K562 (cell line): ENCODE measurements around the gene ERGIC1. TPM values are rescaled to one million over a fixed set of nuclear protein-coding genes. Genes with fewer than 3 reads are reported as not detected.

ENCODE experiments used
- ATAC-seq: fragments of 200-7000 bp; cut with Tn5 transposase; 3 replicates; pipeline ENCODE4 v1.9.1; 2020; ENCODE audit warnings: moderate library complexity
- BruUV-seq: library from RNA; stranded (reverse); fragments of 400-500 nt; replicated peaks from 2 replicates; lab custom pipeline; 2021; lab: Mats Ljungman, UMichigan
- CTCF ChIA-PET: fragments of 300-600 bp; formaldehyde crosslinking; extraction: SDS; loops from one replicate; lab custom pipeline; 2021; ENCODE audit warnings: low intra/inter-chr PET ratio; lab: Yijun Ruan, JAX
- POLR2A ChIA-PET: fragments of 300-600, 350-650 bp; sonication (Branson Sonifier 250); formaldehyde crosslinking; extraction: SDS; loops from one replicate; lab custom pipeline; 2021; ENCODE audit warnings: antibody characterized with exemption, inconsistent platforms; lab: Yijun Ruan, JAX
- DNase-seq, 4 experiments: peaks; one replicate each; pipeline versions ENCODE4 v3.0.0 to v3.0.0-alpha.2; 2011 to 2018; ENCODE audit warnings: low spot score in 3 of 4, mixed read lengths in 3 of 4; ENCODE audit errors: extremely low read depth in 1 of 4
- FAIRE-seq: peaks from 2 replicates; lab custom pipeline; 2011; peaks lifted over from hg19 to GRCh38; lab: Jason Lieb, UNC
- H2AFZ ChIP-seq: 2 replicates; pipeline ENCODE4 v1.6.0; 2011; ENCODE audit warnings: low read depth, low read length, control low read depth, inconsistent platforms
- H3K27ac ChIP-seq: fragments of 200-600 bp; 3 replicates; pipeline ENCODE4 v1.8.0; 2011; ENCODE audit warnings: low read depth, mild to moderate bottlenecking, control low read depth, inconsistent platforms, low read length, moderate library complexity, mixed read lengths; ENCODE audit errors: extremely low read depth
- H3K27me3 ChIP-seq, 2 experiments: fragments of 300-600 bp in 1 of 2; 2 replicates in 1 of 2; 3 replicates in 1 of 2; pipeline versions ENCODE4 v1.6.0 to v1.8.0; 2011; ENCODE audit warnings: inconsistent platforms in 2 of 2, low read length in 2 of 2, mild to moderate bottlenecking in 1 of 2, mixed read lengths in 1 of 2, moderate library complexity in 1 of 2; ENCODE audit not compliant: control insufficient read depth in 2 of 2, insufficient read depth in 2 of 2
- H3K36me3 ChIP-seq: fragments of 300-600 bp; 3 replicates; pipeline ENCODE4 v1.8.0; 2011; ENCODE audit warnings: mild to moderate bottlenecking, low read length, inconsistent platforms; ENCODE audit not compliant: control insufficient read depth, insufficient read depth
- H3K4me1 ChIP-seq, 2 experiments: fragments of 200-600 bp in 1 of 2; replicated peaks in 1 of 2; 2 replicates in 1 of 2; 3 replicates in 1 of 2; pipeline versions ENCODE4 v1.5.1 to v1.8.0; 2011; ENCODE audit warnings: inconsistent platforms in 2 of 2, low read length in 2 of 2, mild to moderate bottlenecking in 1 of 2, mixed read lengths in 1 of 2, moderate library complexity in 1 of 2; ENCODE audit not compliant: control insufficient read depth in 2 of 2, insufficient read depth in 2 of 2
- H3K4me2 ChIP-seq: 2 replicates; pipeline ENCODE4 v1.6.1; 2011; ENCODE audit warnings: low read length, control low read depth, inconsistent platforms, mixed read lengths; ENCODE audit not compliant: insufficient read depth
- H3K4me3 ChIP-seq: fragments of 200-600 bp; sonication (generic), shearing (Covaris generic); 2 replicates; pipeline ENCODE4 v1.5.1; 2016; ENCODE audit warnings: control low read depth, inconsistent platforms
- H3K79me2 ChIP-seq: fragments of 200-600 bp; 3 replicates; pipeline ENCODE4 v1.8.0; 2011; ENCODE audit warnings: low read length, inconsistent platforms; ENCODE audit not compliant: control insufficient read depth, insufficient read depth
- H3K9ac ChIP-seq, 2 experiments: 2 replicates each; pipeline versions ENCODE4 v1.6.0 to v1.6.1; 2011; ENCODE audit warnings: low read depth in 2 of 2, low read length in 2 of 2, control low read depth in 1 of 2, inconsistent platforms in 1 of 2, mild to moderate bottlenecking in 1 of 2, mixed read lengths in 1 of 2; ENCODE audit not compliant: insufficient read depth in 1 of 2
- H3K9me1 ChIP-seq: one replicate; pipeline ENCODE4 v1.6.0; 2011; ENCODE audit warnings: inconsistent platforms, mild to moderate bottlenecking, low read length, moderate library complexity; ENCODE audit not compliant: control insufficient read depth, insufficient read depth
- H3K9me3 ChIP-seq: replicated peaks from 2 replicates; pipeline ENCODE4 v1.5.1; 2011; ENCODE audit warnings: low read depth, low read length, inconsistent platforms; ENCODE audit not compliant: control insufficient read depth, insufficient read depth
- H4K20me1 ChIP-seq: replicated peaks from 2 replicates; pipeline ENCODE4 v1.6.1; 2011; ENCODE audit warnings: low read length, inconsistent platforms, mixed read lengths; ENCODE audit not compliant: control insufficient read depth, insufficient read depth
- EGR1 ChIP-seq: fragments of 450-650 bp; conservative IDR thresholded peaks from 2 replicates; pipeline ENCODE4 v1.6.1; 2017; ENCODE audit warnings: mild to moderate bottlenecking
- NFXL1 ChIP-seq: fragments of 450-650 bp; formaldehyde crosslinking; IDR thresholded peaks from 2 replicates; pipeline ENCODE4 v1.4.0; 2021; ENCODE audit warnings: mild to moderate bottlenecking
- RBFOX2 ChIP-seq: fragments of 200-400 bp; formaldehyde crosslinking; IDR thresholded peaks from 2 replicates; pipeline ENCODE4 v1.6.1; 2017; ENCODE audit warnings: low read depth, mild to moderate bottlenecking, low read length, moderate library complexity
- SETDB1 ChIP-seq: IDR thresholded peaks from one replicate; pipeline ENCODE4 v1.6.1; 2012; ENCODE audit warnings: low read length, control low read depth, inconsistent platforms
- SRF ChIP-seq, 2 experiments: fragments of 250-450, 450-650 bp in 1 of 2; sonication (Bioruptor Pico) in 1 of 2; sonication (generic) in 1 of 2; formaldehyde crosslinking; IDR thresholded peaks; 2 replicates each; pipeline versions ENCODE4 v1.5.0 to v1.5.1; 2020 to 2022; ENCODE audit warnings: mild to moderate bottlenecking in 1 of 2, missing genetic modification reagents in 1 of 2
- ZNF253 ChIP-seq: fragments of 250-450 bp; sonication (Bioruptor Pico); conservative IDR thresholded peaks from 2 replicates; pipeline ENCODE4 v1.6.1; 2021; ENCODE audit warnings: mild to moderate bottlenecking
- ZNF354B ChIP-seq: fragments of 250-450 bp; sonication (Bioruptor Pico); IDR thresholded peaks from 2 replicates; pipeline ENCODE4 v1.4.0; 2020
- WGBS: fragments of 100-300 bp; shearing (Covaris generic); methylation state at CpG from one replicate; pipeline ENCODE4 v1.1.6; 2016; ENCODE audit warnings: low coverage, mixed read lengths; ENCODE audit not compliant: insufficient coverage; ENCODE audit errors: missing lambda C conversion rate; 5-methylcytosine and 5-hydroxymethylcytosine counted together
- in situ Hi-C: fragments of 300-500 bp; cut with MboI; formaldehyde crosslinking; loops from 4 replicates; pipeline ENCODE4 v1.15.0; 2018; ENCODE audit warnings: inconsistent platforms, mixed read lengths
- intact Hi-C: fragments of 100-400 bp; cut with micrococcal nuclease; formaldehyde crosslinking; loops from 2 replicates; pipeline ENCODE4 v1.14.2; 2022
- polyA plus RNA-seq, 8 experiments: library from polyadenylated mRNA; depleted of rRNA in 4 of 8; stranded (reverse) in 5 of 8; unstranded in 3 of 8; fragments of >200 nt; fragmentation: Nextera tagmentation in 2 of 8; fragmentation: Illumina TruSeq in 1 of 8; extraction: Ambion mirVana in 2 of 8; extraction: Trizol in 1 of 8; gene quantifications; 2 replicates each; pipeline versions ENCODE4 v1.2.1 to v1.2.3, GENCODE V29; 2011 to 2014; ENCODE audit warnings: inconsistent platforms in 1 of 8, missing spikeins in 1 of 8
- total RNA-seq, 7 experiments: library from RNA; depleted of rRNA in 6 of 7; stranded (reverse); fragments of >200 nt in 6 of 7; fragmentation: Illumina TruSeq in 2 of 7; extraction: Trizol in 2 of 7; gene quantifications; 2 replicates each; pipeline versions ENCODE4 v1.2.1 to v1.2.3, GENCODE V29; 2011 to 2021; ENCODE audit warnings: low replicate concordance in 1 of 7
- TF ChIP-seq, protein P1 (sequence below): sonication (generic); formaldehyde crosslinking; IDR thresholded peaks from 2 replicates; pipeline ENCODE4 v1.8.0; 2022; ENCODE audit warnings: mild to moderate bottlenecking, missing genetic modification reagents
- TF ChIP-seq, protein P2 (sequence below): fragments of 450-650 bp; IDR thresholded peaks from 2 replicates; pipeline ENCODE4 v1.6.1; 2016
- TF ChIP-seq, protein P3 (sequence below): fragments of 250-450 bp; sonication (Bioruptor Pico); IDR thresholded peaks from 2 replicates; pipeline ENCODE4 v1.5.0; 2020; ENCODE audit warnings: mild to moderate bottlenecking
- TF ChIP-seq, protein P4 (sequence below): fragments of 450-650 bp; IDR thresholded peaks from 2 replicates; pipeline ENCODE4 v1.6.1; 2016; ENCODE audit warnings: borderline replicate concordance
- TF ChIP-seq, protein P5 (sequence below): sonication (generic); formaldehyde crosslinking; IDR thresholded peaks from 2 replicates; pipeline ENCODE4 v1.4.0; 2020; ENCODE audit warnings: mild to moderate bottlenecking, missing genetic modification reagents

ERGIC1 gene
- total and polyA plus RNA-seq, 9 of the 15 experiments (the other 6 are each of a cell fraction or from before 2014, with no cell fraction given), result 5.5 to 68.4 (median 36.4) TPM

DNA sequence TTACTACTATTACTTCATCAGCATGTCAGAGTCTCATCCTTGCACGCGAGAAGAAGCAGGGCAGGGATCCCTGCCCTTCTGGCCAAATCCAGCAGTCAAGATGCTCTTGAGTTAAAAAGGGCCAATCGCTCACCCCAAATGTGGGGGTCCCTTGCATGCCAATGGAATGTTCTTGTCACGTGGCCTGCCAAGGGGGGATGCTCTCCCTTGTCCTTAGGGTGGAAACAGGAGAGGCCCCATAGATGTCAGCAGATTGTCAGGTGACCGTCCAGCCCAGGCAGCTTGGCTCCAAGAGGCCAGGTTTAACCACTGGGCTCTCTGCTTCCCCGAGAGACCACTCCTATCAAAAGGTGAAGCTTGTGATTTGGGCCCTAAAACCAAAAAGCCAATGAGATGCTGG, 37.7 kb upstream of the ERGIC1 start:
- H3K27ac ChIP-seq, result no peak overlapping the region
- POLR2A ChIA-PET, result interaction anchor here (0.6 to 3.2 kb wide), 2 partner anchors 26 to 1202 kb away, joined by 3 to 13 read pairs; partner anchors contain the start of gene DUSP1
- no TSS peak for BruUV-seq
- TF ChIP-seq RBFOX2 (no peak), ZNF253 (no peak), EGR1 (no peak), SRF (CRISPR knock-in tag; IDR thresholded peaks at IDR 0.05) (no peak), NFXL1 (CRISPR knock-in tag) (no peak), SETDB1 (no peak), ZNF354B (CRISPR knock-in tag) (no peak)
- TF ChIP-seq, protein P1, sequence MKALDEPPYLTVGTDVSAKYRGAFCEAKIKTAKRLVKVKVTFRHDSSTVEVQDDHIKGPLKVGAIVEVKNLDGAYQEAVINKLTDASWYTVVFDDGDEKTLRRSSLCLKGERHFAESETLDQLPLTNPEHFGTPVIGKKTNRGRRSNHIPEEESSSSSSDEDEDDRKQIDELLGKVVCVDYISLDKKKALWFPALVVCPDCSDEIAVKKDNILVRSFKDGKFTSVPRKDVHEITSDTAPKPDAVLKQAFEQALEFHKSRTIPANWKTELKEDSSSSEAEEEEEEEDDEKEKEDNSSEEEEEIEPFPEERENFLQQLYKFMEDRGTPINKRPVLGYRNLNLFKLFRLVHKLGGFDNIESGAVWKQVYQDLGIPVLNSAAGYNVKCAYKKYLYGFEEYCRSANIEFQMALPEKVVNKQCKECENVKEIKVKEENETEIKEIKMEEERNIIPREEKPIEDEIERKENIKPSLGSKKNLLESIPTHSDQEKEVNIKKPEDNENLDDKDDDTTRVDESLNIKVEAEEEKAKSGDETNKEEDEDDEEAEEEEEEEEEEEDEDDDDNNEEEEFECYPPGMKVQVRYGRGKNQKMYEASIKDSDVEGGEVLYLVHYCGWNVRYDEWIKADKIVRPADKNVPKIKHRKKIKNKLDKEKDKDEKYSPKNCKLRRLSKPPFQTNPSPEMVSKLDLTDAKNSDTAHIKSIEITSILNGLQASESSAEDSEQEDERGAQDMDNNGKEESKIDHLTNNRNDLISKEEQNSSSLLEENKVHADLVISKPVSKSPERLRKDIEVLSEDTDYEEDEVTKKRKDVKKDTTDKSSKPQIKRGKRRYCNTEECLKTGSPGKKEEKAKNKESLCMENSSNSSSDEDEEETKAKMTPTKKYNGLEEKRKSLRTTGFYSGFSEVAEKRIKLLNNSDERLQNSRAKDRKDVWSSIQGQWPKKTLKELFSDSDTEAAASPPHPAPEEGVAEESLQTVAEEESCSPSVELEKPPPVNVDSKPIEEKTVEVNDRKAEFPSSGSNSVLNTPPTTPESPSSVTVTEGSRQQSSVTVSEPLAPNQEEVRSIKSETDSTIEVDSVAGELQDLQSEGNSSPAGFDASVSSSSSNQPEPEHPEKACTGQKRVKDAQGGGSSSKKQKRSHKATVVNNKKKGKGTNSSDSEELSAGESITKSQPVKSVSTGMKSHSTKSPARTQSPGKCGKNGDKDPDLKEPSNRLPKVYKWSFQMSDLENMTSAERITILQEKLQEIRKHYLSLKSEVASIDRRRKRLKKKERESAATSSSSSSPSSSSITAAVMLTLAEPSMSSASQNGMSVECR (CRISPR knock-in tag), result no peak
- TF ChIP-seq, protein P2, sequence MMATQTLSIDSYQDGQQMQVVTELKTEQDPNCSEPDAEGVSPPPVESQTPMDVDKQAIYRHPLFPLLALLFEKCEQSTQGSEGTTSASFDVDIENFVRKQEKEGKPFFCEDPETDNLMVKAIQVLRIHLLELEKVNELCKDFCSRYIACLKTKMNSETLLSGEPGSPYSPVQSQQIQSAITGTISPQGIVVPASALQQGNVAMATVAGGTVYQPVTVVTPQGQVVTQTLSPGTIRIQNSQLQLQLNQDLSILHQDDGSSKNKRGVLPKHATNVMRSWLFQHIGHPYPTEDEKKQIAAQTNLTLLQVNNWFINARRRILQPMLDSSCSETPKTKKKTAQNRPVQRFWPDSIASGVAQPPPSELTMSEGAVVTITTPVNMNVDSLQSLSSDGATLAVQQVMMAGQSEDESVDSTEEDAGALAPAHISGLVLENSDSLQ, result no peak
- TF ChIP-seq, protein P3, sequence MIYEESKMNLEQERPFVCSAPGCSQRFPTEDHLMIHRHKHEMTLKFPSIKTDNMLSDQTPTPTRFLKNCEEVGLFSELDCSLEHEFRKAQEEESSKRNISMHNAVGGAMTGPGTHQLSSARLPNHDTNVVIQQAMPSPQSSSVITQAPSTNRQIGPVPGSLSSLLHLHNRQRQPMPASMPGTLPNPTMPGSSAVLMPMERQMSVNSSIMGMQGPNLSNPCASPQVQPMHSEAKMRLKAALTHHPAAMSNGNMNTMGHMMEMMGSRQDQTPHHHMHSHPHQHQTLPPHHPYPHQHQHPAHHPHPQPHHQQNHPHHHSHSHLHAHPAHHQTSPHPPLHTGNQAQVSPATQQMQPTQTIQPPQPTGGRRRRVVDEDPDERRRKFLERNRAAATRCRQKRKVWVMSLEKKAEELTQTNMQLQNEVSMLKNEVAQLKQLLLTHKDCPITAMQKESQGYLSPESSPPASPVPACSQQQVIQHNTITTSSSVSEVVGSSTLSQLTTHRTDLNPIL (CRISPR knock-in tag), result no peak
- TF ChIP-seq, protein P4, sequence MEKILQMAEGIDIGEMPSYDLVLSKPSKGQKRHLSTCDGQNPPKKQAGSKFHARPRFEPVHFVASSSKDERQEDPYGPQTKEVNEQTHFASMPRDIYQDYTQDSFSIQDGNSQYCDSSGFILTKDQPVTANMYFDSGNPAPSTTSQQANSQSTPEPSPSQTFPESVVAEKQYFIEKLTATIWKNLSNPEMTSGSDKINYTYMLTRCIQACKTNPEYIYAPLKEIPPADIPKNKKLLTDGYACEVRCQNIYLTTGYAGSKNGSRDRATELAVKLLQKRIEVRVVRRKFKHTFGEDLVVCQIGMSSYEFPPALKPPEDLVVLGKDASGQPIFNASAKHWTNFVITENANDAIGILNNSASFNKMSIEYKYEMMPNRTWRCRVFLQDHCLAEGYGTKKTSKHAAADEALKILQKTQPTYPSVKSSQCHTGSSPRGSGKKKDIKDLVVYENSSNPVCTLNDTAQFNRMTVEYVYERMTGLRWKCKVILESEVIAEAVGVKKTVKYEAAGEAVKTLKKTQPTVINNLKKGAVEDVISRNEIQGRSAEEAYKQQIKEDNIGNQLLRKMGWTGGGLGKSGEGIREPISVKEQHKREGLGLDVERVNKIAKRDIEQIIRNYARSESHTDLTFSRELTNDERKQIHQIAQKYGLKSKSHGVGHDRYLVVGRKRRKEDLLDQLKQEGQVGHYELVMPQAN, result no peak
- TF ChIP-seq, protein P5, sequence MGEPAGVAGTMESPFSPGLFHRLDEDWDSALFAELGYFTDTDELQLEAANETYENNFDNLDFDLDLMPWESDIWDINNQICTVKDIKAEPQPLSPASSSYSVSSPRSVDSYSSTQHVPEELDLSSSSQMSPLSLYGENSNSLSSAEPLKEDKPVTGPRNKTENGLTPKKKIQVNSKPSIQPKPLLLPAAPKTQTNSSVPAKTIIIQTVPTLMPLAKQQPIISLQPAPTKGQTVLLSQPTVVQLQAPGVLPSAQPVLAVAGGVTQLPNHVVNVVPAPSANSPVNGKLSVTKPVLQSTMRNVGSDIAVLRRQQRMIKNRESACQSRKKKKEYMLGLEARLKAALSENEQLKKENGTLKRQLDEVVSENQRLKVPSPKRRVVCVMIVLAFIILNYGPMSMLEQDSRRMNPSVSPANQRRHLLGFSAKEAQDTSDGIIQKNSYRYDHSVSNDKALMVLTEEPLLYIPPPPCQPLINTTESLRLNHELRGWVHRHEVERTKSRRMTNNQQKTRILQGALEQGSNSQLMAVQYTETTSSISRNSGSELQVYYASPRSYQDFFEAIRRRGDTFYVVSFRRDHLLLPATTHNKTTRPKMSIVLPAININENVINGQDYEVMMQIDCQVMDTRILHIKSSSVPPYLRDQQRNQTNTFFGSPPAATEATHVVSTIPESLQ (CRISPR knock-in tag), result no peak

More for the DNA sequence above, 37.7 kb upstream of the ERGIC1 start:
- WGBS, result 90% methylated on average over 5 of the region's 6 CpGs
- in situ Hi-C loops, result no loop called here
- no peaks in the 10 kb centered on the region for H3K79me2 ChIP-seq
- ATAC-seq (no peak), FAIRE-seq (no peak), DNase-seq (no peak)
- H3K27me3 ChIP-seq, result no peaks in the 10 kb centered on the region
- H3K4me2 ChIP-seq, result no peak overlapping the region
- peaks cover 30 to 33% of the 10 kb centered on the region in 2 experiments; a peak in 4 of 5 replicates for H3K4me1 ChIP-seq
- H3K9ac ChIP-seq, result peak overlapping the region in 1 of 2 experiments; percentile 29; a peak in 1 of 4 replicates
- no peak overlapping the region for H3K4me3 ChIP-seq
- intact Hi-C loops, result no loop called here
- H2AFZ ChIP-seq, result peak overlapping the region; percentile 46; the same call in 1 of the 2 replicates
- no peaks in the 10 kb centered on the region for H3K9me3 ChIP-seq
- no peaks in the 10 kb centered on the region for H3K9me1 ChIP-seq
- no peaks in the 10 kb centered on the region for H4K20me1 ChIP-seq
- no peaks in the 10 kb centered on the region for H3K36me3 ChIP-seq
- CTCF ChIA-PET, result no interaction called here
